Body of pancreas (tissue), 4 donors: ENCODE results near the gene FIP1L1. TPM values are rescaled to one million over a fixed set of nuclear protein-coding genes. Genes with fewer than 3 reads are reported as not detected.

Source experiments
- ATAC-seq: fragments of 150-250 bp; one replicate; pipeline ENCODE4 v1.9.1; 2016
- DNase-seq, 4 donors: peaks; one replicate each; pipeline ENCODE4 v3.0.0-alpha.2; 2019
- H3K27ac ChIP-seq, 4 donors: fragments of 200-600 bp; sonication (generic); 1 replicate in 3 of 4; 2 replicates in 1 of 4; pipeline versions ENCODE4 v1.5.1 to v1.6.1; 2016 to 2019; ENCODE audit warnings: mild to moderate bottlenecking in 1 of 4, mixed read lengths in 1 of 4, moderate library complexity in 1 of 4
- H3K27me3 ChIP-seq, 2 donors: fragments of 200-600 bp; sonication (generic); one replicate each; pipeline ENCODE4 v1.6.0; 2016; ENCODE audit warnings: mild to moderate bottlenecking in 1 of 2
- H3K36me3 ChIP-seq, 2 donors: fragments of 200-600 bp; sonication (generic); replicated peaks in 1 of 2; 2 replicates each; pipeline ENCODE4 v1.5.1; 2016; ENCODE audit warnings: low read depth in 2 of 2; ENCODE audit not compliant: insufficient read depth in 1 of 2
- H3K4me1 ChIP-seq: fragments of 200-600 bp; sonication (generic); one replicate; pipeline ENCODE4 v1.6.0; 2016
- H3K4me3 ChIP-seq, 2 donors: fragments of 200-600 bp; sonication (generic); 1 replicate in 1 of 2; 2 replicates in 1 of 2; pipeline ENCODE4 v1.5.1; 2016 to 2019
- H3K9me3 ChIP-seq, 3 donors: fragments of 200-600 bp; sonication (generic); 1 replicate in 2 of 3; 2 replicates in 1 of 3; pipeline ENCODE4 v1.5.1; 2016
- POLR2A ChIP-seq, 3 donors: fragments of 450-650 bp; IDR thresholded peaks; one replicate each; pipeline ENCODE4 v1.6.1; 2016; ENCODE audit warnings: antibody characterized with exemption in 3 of 3, mild to moderate bottlenecking in 2 of 3
- WGBS, 2 donors: methylation state at CpG; one replicate each; pipeline ENCODE4 v1.1.5; 2017; 5-methylcytosine and 5-hydroxymethylcytosine counted together
- intact Hi-C: fragments of 100-400 bp; cut with DNase I; formaldehyde crosslinking; loops from one replicate; pipeline ENCODE4 v1.15.1; 2023
- total RNA-seq, 2 donors: library from RNA; depleted of rRNA; stranded (reverse); fragments of >200 nt; gene quantifications; one replicate each; pipeline ENCODE4 v1.1.0, GENCODE V29; 2016
- TF ChIP-seq, protein P1 (sequence below), 7 experiments: fragments of 450-650 bp in 4 of 7; fragments of 200-600 bp in 3 of 7; sonication (generic) in 3 of 7; IDR thresholded peaks; one replicate each; pipeline ENCODE4 v1.5.1; 2016 to 2019; ENCODE audit warnings: antibody characterized with exemption in 7 of 7

FIP1L1 gene
- total RNA-seq, 2 donors from 2014 or later, result 28.3 to 48.1 TPM

DNA sequence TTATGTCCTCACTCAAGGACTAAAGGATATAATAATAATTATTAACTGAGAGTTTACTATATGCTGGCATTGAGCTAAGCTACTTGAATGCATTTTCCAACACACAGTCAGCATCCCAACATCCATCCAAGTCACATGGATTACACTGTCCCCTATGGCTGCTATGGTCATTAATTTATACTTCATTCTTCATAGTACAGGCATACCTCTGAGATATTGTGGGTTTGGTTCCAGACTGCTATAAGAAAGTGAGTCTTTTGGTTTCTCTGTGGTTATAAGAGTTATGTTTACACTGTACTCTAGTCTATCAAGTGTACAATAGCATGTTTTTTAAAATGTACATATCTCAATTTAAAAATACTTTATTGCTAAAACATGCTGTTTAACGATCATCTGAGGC lies 124.7 kb downstream of the FIP1L1 start:
- TF ChIP-seq POLR2A (IDR thresholded peaks at IDR 0.05), result no peak
- TF ChIP-seq, protein P1, sequence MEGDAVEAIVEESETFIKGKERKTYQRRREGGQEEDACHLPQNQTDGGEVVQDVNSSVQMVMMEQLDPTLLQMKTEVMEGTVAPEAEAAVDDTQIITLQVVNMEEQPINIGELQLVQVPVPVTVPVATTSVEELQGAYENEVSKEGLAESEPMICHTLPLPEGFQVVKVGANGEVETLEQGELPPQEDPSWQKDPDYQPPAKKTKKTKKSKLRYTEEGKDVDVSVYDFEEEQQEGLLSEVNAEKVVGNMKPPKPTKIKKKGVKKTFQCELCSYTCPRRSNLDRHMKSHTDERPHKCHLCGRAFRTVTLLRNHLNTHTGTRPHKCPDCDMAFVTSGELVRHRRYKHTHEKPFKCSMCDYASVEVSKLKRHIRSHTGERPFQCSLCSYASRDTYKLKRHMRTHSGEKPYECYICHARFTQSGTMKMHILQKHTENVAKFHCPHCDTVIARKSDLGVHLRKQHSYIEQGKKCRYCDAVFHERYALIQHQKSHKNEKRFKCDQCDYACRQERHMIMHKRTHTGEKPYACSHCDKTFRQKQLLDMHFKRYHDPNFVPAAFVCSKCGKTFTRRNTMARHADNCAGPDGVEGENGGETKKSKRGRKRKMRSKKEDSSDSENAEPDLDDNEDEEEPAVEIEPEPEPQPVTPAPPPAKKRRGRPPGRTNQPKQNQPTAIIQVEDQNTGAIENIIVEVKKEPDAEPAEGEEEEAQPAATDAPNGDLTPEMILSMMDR (IDR thresholded peaks at IDR 0.05), result no peak

DNA sequence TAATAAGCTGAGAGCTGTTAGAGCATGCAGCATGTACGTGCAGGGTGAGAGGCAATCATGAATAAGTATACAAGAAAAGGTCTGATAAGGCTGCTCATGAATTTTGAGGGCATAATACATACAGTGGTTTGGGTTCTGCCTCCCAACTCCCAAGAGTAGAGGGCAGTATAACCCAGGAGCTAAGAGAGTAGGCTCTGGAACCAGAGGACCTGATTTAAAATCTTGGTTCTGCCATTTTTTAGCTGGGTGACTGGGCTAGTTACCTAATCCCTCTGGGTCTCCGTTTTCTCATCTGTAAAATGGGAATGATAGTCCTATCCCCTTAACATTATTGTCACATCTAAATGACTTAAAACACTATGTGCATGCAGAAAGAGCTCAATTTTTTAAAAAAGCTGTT lies 128.5 kb downstream of the FIP1L1 start:
- 89 to 90% methylated on average over 2 of the region's 2 CpGs for WGBS, 2 donors
- H3K27me3 ChIP-seq, result no peaks in the 10 kb centered on the region
- no peak overlapping the region for H3K27ac ChIP-seq
- TF ChIP-seq, protein P1 (IDR thresholded peaks at IDR 0.05), result no peak
- no peak for TF ChIP-seq POLR2A (IDR thresholded peaks at IDR 0.05)
- ATAC-seq (no peak), DNase-seq (no peak)
- H3K4me1 ChIP-seq, result no peaks in the 10 kb centered on the region
- no peak overlapping the region for H3K4me3 ChIP-seq
- intact Hi-C loops, result no loop called here
- no peaks in the 10 kb centered on the region for H3K36me3 ChIP-seq
- H3K9me3 ChIP-seq, result no peaks in the 10 kb centered on the region

More for the DNA sequence above, 124.7 kb downstream of the FIP1L1 start:
- Histone ChIP-seq H3K4me3 (no peak overlapping the region), H3K27me3 (no peaks in the 10 kb centered on the region), H3K27ac (no peak overlapping the region), H3K4me1 (peaks cover 18% of the 10 kb centered on the region), H3K9me3 (no peaks in the 10 kb centered on the region), H3K36me3 (no peaks in the 10 kb centered on the region)
- intact Hi-C loops, result no loop called here
- DNase-seq (no peak), ATAC-seq (no peak)
- 88 to 100% methylated on average over 1 of the region's 1 CpG for WGBS, 2 donors

DNA sequence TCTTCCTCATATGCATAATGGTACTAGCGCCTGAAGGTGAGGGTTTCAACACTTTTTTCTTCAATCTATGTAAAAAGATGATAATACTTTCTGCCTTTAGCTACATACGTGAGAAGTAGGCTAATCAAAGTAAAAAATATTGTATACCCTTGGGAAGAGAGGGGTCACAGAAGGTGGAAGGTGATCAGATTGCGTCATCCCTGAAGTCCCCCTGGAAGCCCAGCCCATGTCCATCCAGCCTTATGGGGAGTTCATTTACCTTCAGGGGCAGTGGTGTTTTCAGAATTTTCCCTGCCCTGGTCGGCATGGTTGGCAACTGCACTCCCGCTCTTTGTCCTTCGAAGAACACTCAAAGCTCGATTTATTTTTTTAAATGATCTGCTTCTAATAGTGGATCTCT lies 129.6 kb downstream of the FIP1L1 start:
- WGBS, 2 donors, result 85 to 90% methylated on average over 7 of the region's 7 CpGs
- no peaks in the 10 kb centered on the region for H3K36me3 ChIP-seq
- intact Hi-C loops, result no loop called here
- peak overlapping the region in 2 of 4 donors; percentile 49 to 51 for H3K27ac ChIP-seq
- H3K9me3 ChIP-seq, result no peaks in the 10 kb centered on the region
- H3K27me3 ChIP-seq, result no peaks in the 10 kb centered on the region
- TF ChIP-seq, protein P1 (IDR thresholded peaks at IDR 0.05), result no peak
- TF ChIP-seq POLR2A (IDR thresholded peaks at IDR 0.05), result no peak
- H3K4me1 ChIP-seq, result no peaks in the 10 kb centered on the region
- H3K4me3 ChIP-seq, result no peak overlapping the region
- no peak for ATAC-seq
- DNase-seq, result no peak

DNA sequence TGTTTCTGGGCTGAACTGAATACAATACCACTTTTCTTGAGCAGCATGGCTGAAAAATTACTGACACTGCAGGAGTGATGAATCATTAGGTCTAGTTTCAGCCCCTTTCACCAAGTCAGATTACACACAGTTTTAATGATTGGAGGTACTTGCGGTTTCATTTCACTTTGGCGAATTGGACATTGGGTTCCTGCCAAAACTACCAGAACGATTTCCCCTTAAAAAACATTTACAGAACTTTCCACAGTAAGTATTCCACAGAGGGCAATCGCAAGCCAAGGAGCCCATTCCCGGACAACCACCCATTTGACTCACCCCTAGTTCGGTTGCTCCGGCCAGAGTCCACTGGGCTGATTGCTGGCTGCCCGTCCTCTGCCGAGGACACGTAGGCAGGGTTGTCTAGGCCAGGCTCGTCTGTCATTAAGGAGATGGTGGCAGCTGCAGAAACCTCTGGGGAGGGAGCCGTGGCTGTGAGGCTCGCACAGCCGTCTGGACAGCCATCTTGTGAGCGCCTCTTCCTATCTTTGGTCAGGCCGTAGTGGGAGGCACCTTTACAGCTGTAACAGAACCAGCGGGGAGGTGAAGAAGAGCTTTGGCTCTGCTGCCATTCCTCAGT lies 130.3 kb downstream of the FIP1L1 start:
- 84 to 87% methylated on average over 6 to 17 of the region's 17 CpGs for WGBS, 2 donors
- no peaks in the 10 kb centered on the region for H3K4me1 ChIP-seq
- H3K36me3 ChIP-seq, result no peaks in the 10 kb centered on the region
- H3K4me3 ChIP-seq, result no peak overlapping the region
- peak; percentile 55 for ATAC-seq
- intact Hi-C loops, result no loop called here
- no peak for TF ChIP-seq POLR2A (IDR thresholded peaks at IDR 0.05)
- TF ChIP-seq, protein P1 (IDR thresholded peaks at IDR 0.05), result no peak
- no peaks in the 10 kb centered on the region for H3K27me3 ChIP-seq
- H3K27ac ChIP-seq, result peak overlapping the region in 2 of 4 donors; percentile 49 to 51
- no peaks in the 10 kb centered on the region for H3K9me3 ChIP-seq
- peak in 2 of 4 donors; percentile 6 to 8 for DNase-seq

DNA sequence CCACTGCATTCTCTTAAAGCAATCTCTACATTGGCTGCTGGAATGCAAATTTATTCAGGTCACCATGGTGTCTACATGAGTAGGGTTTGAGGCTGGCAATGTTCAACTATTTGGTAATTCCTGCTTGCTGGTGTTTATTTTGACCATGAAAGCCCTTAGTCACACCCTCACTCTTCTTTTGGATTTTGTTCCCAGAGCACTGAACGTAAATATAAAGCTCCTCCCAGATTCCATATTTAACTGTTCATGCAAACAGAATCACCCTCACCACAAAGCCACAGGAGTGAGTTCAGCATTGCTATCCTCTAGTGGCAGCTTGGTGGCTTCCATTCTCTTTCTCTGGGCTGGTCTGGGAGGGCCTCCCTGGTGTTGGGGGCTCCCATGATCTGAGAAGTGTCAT lies 131.0 kb downstream of the FIP1L1 start:
- H3K9me3 ChIP-seq, result no peaks in the 10 kb centered on the region
- H3K27ac ChIP-seq, result no peak overlapping the region
- H3K4me3 ChIP-seq, result no peak overlapping the region
- intact Hi-C loops, result no loop called here
- no peaks in the 10 kb centered on the region for H3K27me3 ChIP-seq
- H3K36me3 ChIP-seq, result no peaks in the 10 kb centered on the region
- WGBS, 2 donors, result 76 to 93% methylated on average over 1 of the region's 1 CpG
- DNase-seq (no peak), ATAC-seq (no peak)
- no peak for TF ChIP-seq POLR2A (IDR thresholded peaks at IDR 0.05)
- TF ChIP-seq, protein P1 (IDR thresholded peaks at IDR 0.05), result no peak
- H3K4me1 ChIP-seq, result no peaks in the 10 kb centered on the region
